RPMI8226 (cell line): ENCODE data around the gene NCAM1.

ENCODE experiments used
- DNase-seq: peaks from one replicate; pipeline ENCODE4 v3.0.0-alpha.2; 2015

NCAM1 gene

GRCh38 chr11:113324250-113324649 lies 363.0 kb downstream of the NCAM1 start:
- no peak for DNase-seq
